ENCODE data around the gene MAP3K12. TPM values are rescaled to one million over a fixed set of nuclear protein-coding genes. Genes with fewer than 3 reads are reported as not detected.
A peak's percentile ranks its signal among the peaks of the same experiment; 100 is the strongest.

MAP3K12 gene
- total and polyA plus RNA-seq, 4 donors = 3.6 to 68.4 (median 32.8) TPM

DNA sequence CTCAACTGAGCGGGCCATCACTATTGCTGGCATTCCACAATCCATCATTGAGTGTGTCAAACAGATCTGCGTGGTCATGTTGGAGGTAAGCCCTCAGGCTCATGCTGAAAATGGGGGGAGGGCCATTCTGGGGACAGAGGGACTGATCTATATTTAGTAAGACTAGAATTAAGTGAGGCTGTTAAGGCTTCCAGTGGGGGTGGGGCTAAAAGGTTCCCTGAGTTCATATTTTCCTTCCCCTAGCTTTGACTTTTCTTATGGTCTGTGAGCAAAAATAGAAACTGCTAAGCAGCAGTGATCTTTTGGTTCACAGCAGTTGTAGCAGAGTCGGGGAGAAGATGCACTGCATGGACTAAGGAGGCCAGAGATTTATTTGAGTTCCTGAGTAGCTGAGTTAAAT is 38.2 kb downstream of the MAP3K12 start:
- DNase-seq = no peak
- H3K36me3 ChIP-seq (ENCODE audit: control insufficient read depth in 1 of 2, insufficient read depth in 2 of 2, low read length in 1 of 2) = peaks cover 18% of the 10 kb centered on the region in 2 donors
- H3K4me3 ChIP-seq (ENCODE audit: low read length in 2 of 2) = no peak overlapping the region
- no peak for ATAC-seq (ENCODE audit: low FRiP score)
- 23 to 25% methylated on average over 3 of the region's 3 CpGs for WGBS, 2 donors
- no peaks in the 10 kb centered on the region for H3K4me1 ChIP-seq (ENCODE audit: control insufficient read depth in 1 of 2, insufficient read depth in 2 of 2, low read length in 2 of 2)
- intact Hi-C loops (cut with DNase I) = no loop called here
- H3K27me3 ChIP-seq (ENCODE audit: control insufficient read depth in 1 of 2, insufficient read depth in 2 of 2, low read length in 1 of 2) = no peaks in the 10 kb centered on the region
- no peaks in the 10 kb centered on the region for H3K9me3 ChIP-seq (ENCODE audit: control insufficient read depth, low read length)
- no peak overlapping the region for H3K27ac ChIP-seq (ENCODE audit: low read depth in 1 of 2, low read length in 2 of 2)

DNA sequence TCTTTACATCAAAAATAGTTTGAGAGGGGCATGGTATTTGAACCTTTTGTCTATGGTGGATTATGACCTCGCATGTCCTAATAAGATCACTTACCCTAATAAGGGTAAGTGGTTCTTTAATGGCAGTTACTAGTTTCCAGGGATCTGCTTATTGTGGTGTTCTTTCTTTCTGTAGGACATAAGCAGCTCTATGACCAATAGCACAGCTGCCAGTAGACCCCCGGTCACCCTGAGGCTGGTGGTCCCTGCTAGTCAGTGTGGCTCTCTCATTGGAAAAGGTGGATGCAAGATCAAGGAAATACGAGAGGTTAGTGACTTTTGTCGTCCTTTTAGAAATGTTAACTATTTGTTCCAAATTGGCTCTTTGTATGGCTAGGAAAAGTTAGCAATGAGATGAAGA is 40.2 kb downstream of the MAP3K12 start:
- Histone ChIP-seq H3K27me3 (ENCODE audit: control insufficient read depth in 1 of 2, insufficient read depth in 2 of 2, low read length in 1 of 2) (no peaks in the 10 kb centered on the region), H3K4me3 (ENCODE audit: low read length in 2 of 2) (no peak overlapping the region), H3K9me3 (ENCODE audit: control insufficient read depth, low read length) (no peaks in the 10 kb centered on the region), H3K27ac (ENCODE audit: low read depth in 1 of 2, low read length in 2 of 2) (no peak overlapping the region), H3K4me1 (ENCODE audit: control insufficient read depth in 1 of 2, insufficient read depth in 2 of 2, low read length in 2 of 2) (peaks cover 0 to 3% of the 10 kb centered on the region in 2 donors), H3K36me3 (ENCODE audit: control insufficient read depth in 1 of 2, insufficient read depth in 2 of 2, low read length in 1 of 2) (peaks cover 9 to 17% of the 10 kb centered on the region in 2 donors)
- 53 to 59% methylated on average over 4 of the region's 4 CpGs for WGBS, 2 donors
- ATAC-seq (ENCODE audit: low FRiP score) (no peak), DNase-seq (no peak)
- intact Hi-C loops (cut with DNase I) = no loop called here

DNA sequence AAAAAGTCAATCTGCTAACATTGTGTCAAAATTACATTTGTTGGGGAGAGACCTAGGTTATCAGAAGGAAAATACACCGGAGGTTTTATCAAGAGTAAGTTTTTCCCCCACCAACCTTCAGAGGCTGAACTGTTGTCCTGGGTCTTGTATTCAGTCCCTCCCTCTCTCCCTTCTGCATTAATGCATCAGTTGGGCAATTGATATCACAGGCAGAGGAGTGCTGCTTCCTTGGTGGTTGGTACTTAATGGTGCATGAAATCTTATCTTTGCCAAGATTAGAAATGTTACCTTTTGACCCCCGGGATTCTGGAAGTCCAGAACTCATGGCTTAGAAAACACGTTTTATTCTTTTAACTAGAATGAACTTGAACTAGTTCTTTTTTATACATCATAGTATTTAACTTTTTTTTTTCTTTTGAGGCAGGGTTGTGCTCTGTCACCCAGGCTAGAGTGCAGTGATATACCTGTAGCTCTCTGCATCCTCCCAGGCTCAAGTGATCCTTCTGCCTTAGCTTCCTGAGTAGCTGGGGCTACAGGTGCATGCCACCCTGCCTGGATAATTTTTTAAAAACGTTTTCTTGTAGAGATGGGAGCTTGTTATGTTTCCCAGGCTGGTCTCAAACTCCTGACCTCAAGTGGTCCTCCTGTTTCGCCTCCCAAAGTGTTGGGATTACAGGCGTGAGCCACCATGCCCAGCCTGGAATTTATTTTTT is 42.4 kb downstream of the MAP3K12 start:
- H3K4me3 ChIP-seq (ENCODE audit: low read length in 2 of 2) = no peak overlapping the region
- no peak overlapping the region for H3K27ac ChIP-seq (ENCODE audit: low read depth in 1 of 2, low read length in 2 of 2)
- H3K9me3 ChIP-seq (ENCODE audit: control insufficient read depth, low read length) = no peaks in the 10 kb centered on the region
- H3K4me1 ChIP-seq (ENCODE audit: control insufficient read depth in 1 of 2, insufficient read depth in 2 of 2, low read length in 2 of 2) = peaks cover 3 to 5% of the 10 kb centered on the region in 2 donors
- ATAC-seq (ENCODE audit: low FRiP score) (no peak), DNase-seq (no peak)
- intact Hi-C loops (cut with DNase I) = no loop called here
- peaks cover 4 to 17% of the 10 kb centered on the region in 2 donors for H3K36me3 ChIP-seq (ENCODE audit: control insufficient read depth in 1 of 2, insufficient read depth in 2 of 2, low read length in 1 of 2)
- H3K27me3 ChIP-seq (ENCODE audit: control insufficient read depth in 1 of 2, insufficient read depth in 2 of 2, low read length in 1 of 2) = no peaks in the 10 kb centered on the region
- 54% methylated on average over 6 of the region's 6 CpGs for WGBS, 2 donors

DNA sequence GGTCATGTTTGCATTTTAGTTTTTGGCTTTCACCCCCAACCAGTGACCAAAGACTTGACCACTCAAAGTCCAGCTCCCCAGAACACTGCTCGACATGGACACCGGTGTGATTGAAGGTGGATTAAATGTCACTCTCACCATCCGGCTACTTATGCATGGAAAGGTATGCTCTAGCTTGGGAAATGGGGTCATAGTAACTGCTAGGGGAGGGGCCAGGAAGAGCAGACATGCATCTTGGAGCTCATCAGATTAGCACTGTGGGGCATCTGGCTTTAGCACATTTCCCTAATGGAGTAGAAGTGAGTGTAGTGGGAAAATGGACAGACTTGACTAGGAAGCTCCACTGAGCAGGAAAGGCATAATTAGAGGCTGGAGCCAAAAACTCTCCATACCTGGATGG is 44.6 kb downstream of the MAP3K12 start:
- Histone ChIP-seq H3K27ac (ENCODE audit: low read depth in 1 of 2, low read length in 2 of 2) (no peak overlapping the region), H3K4me3 (ENCODE audit: low read length in 2 of 2) (no peak overlapping the region), H3K36me3 (ENCODE audit: control insufficient read depth in 1 of 2, insufficient read depth in 2 of 2, low read length in 1 of 2) (peaks cover 4 to 12% of the 10 kb centered on the region in 2 donors), H3K4me1 (ENCODE audit: control insufficient read depth in 1 of 2, insufficient read depth in 2 of 2, low read length in 2 of 2) (peaks cover 3 to 5% of the 10 kb centered on the region in 2 donors), H3K27me3 (ENCODE audit: control insufficient read depth in 1 of 2, insufficient read depth in 2 of 2, low read length in 1 of 2) (no peaks in the 10 kb centered on the region), H3K9me3 (ENCODE audit: control insufficient read depth, low read length) (no peaks in the 10 kb centered on the region)
- intact Hi-C loops (cut with DNase I) = loop anchor here in 1 of 2 donors (5.0 kb wide), 1 partner anchor 33 kb away; no protein-coding TSS in a partner anchor
- DNase-seq (no peak), ATAC-seq (ENCODE audit: low FRiP score) (no peak)
- 51% methylated on average over 3 of the region's 3 CpGs for WGBS, 2 donors

DNA sequence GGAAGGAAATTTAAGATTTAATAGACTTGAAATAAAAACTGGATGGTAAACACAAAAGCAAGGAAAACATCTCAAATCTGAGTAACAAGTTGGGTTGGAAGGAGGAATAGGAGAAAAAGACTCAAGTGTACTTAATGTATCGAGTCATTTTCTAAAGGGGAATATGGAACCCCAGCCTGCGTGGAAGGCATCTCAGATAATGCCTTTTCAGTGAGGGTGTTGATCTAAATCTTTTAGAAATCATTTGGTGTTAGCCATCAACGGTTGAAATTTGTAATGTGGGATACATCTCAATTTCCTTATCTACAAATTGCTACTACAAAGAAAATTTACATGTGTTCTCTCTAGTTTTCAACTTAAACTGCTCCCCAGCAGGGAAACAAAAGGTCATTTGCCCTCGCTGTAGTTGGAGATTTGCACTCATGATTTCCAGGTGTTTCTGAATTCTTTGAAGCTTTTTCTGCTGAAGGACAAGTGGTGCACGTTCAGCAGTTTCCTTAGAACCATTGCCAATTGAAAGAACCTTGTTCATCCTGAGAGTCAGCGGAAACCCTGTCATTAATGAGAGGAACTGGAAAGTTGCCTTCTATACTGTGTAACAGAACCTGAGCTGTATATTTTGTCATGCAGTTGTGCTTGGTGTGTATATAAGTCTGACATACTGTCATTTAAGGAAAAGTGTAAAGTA is 45.2 kb downstream of the MAP3K12 start:
- Histone ChIP-seq H3K4me3 (ENCODE audit: low read length in 2 of 2) (no peak overlapping the region), H3K27ac (ENCODE audit: low read depth in 1 of 2, low read length in 2 of 2) (no peak overlapping the region), H3K9me3 (ENCODE audit: control insufficient read depth, low read length) (no peaks in the 10 kb centered on the region), H3K27me3 (ENCODE audit: control insufficient read depth in 1 of 2, insufficient read depth in 2 of 2, low read length in 1 of 2) (no peaks in the 10 kb centered on the region), H3K36me3 (ENCODE audit: control insufficient read depth in 1 of 2, insufficient read depth in 2 of 2, low read length in 1 of 2) (peaks cover 4 to 11% of the 10 kb centered on the region in 2 donors), H3K4me1 (ENCODE audit: control insufficient read depth in 1 of 2, insufficient read depth in 2 of 2, low read length in 2 of 2) (peaks cover 3 to 5% of the 10 kb centered on the region in 2 donors)
- DNase-seq = no peak
- ATAC-seq (ENCODE audit: low FRiP score) = no peak
- 24 to 26% methylated on average over 6 of the region's 6 CpGs for WGBS, 2 donors
- intact Hi-C loops (cut with DNase I) = loop anchor here (2.0 to 5.0 kb wide), 2 partner anchors 33 to 47 kb away; partner anchors contain the start of gene TARBP2 (in 1 of the 2)

DNA sequence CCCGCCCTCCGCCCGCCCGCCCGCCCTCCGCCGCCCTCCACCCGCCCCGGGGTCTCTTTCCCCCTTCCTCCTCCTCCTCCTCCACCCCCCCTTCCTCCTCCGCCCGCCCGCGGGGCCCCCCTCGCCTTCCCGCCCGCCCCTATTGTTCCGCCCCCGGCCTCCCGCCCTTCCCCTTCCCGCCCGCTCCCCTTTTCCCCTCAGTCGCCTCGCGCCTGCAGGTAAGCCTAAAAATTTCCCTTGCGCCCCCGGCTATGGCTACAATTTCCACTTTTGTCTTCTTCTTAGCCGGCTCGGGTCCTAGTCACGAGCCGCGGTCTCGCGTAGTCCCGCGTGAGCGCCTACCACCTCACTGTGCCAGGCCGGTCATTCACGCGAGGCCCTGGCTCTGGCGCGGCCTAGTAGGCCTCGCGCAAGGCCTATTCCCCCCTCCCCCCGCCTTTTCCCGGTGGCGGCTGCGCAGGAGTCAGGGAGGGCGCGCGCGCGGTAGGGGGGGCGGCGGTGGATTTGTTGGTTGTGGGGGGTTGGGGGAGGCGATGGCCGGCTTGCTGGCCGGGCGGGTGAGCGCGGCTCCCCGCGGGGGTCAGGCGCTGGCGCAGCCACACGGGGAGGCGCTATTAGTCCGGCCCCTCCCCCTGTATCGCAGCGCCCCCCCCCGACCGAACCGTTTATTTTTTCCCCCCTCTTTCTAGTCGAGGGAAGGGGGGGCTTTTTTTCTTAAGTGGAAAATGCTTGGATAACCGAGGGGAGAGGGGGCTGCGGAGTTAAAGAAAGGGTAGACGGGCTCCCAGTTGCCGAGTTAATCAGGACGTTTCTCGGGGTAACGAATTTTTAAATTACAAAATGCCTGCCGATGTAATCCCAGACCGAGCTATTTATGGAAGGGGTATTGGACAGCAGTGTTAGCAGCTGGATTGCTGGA is 46.8 kb downstream of the MAP3K12 start:
- peak; percentile 92 to 95 for DNase-seq
- Histone ChIP-seq H3K4me3 (ENCODE audit: low read length in 2 of 2) (peak overlapping the region; percentile 56 to 88), H3K27me3 (ENCODE audit: control insufficient read depth in 1 of 2, insufficient read depth in 2 of 2, low read length in 1 of 2) (no peaks in the 10 kb centered on the region), H3K27ac (ENCODE audit: low read depth in 1 of 2, low read length in 2 of 2) (peak overlapping the region; percentile 53 to 97), H3K36me3 (ENCODE audit: control insufficient read depth in 1 of 2, insufficient read depth in 2 of 2, low read length in 1 of 2) (peaks cover 4 to 10% of the 10 kb centered on the region in 2 donors), H3K4me1 (ENCODE audit: control insufficient read depth in 1 of 2, insufficient read depth in 2 of 2, low read length in 2 of 2) (peaks cover 3 to 5% of the 10 kb centered on the region in 2 donors), H3K9me3 (ENCODE audit: control insufficient read depth, low read length) (no peaks in the 10 kb centered on the region)
- intact Hi-C loops (cut with DNase I) = loop anchor here (2.0 to 5.0 kb wide), 2 partner anchors 35 to 48 kb away; partner anchors contain the start of gene TARBP2 (in 1 of the 2)
- 0 to 1% methylated on average over 57 to 81 of the region's 82 CpGs for WGBS, 2 donors
- ATAC-seq (ENCODE audit: low FRiP score) = peak; percentile 91

DNA sequence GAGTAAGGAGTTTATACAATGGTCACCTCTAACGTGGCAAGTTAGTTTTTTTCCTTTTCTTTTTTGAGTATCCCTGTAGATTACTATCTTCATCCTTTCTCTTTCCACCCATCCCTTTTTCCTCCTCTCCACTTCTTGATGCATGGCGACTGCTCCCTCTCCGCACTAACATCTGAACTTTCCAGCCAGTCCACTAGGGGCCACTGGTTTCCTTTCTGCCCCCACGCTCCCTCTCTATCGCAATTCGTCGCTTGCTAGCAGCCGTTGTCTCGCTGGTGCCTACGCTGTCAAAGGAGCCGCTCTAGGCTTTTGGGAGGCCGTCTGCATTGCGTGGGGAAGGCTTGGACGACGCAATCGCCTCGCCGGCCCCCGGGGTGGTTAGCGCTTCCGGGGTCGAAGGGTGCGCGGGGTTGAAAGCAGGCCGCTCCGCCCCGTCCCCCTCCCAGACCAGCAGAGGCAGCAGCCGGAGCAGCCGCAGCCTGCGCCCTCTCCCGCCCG is 47.5 kb downstream of the MAP3K12 start, which contains the start of gene PCBP2:
PCBP2 (plus strand) TSS at position 442 of the 498 bp plus-strand sequence. CDS start 2,699 bp downstream, outside the sequence.
- peak; percentile 99 for DNase-seq
- H3K4me1 ChIP-seq (ENCODE audit: control insufficient read depth in 1 of 2, insufficient read depth in 2 of 2, low read length in 2 of 2) = peaks cover 3 to 5% of the 10 kb centered on the region in 2 donors
- 0 to 1% methylated on average over 26 to 32 of the region's 32 CpGs for WGBS, 2 donors
- H3K36me3 ChIP-seq (ENCODE audit: control insufficient read depth in 1 of 2, insufficient read depth in 2 of 2, low read length in 1 of 2) = peaks cover 4 to 5% of the 10 kb centered on the region in 2 donors
- H3K4me3 ChIP-seq (ENCODE audit: low read length in 2 of 2) = peak within 1 kb of the TSS; percentile 56 to 88
- H3K27me3 ChIP-seq (ENCODE audit: control insufficient read depth in 1 of 2, insufficient read depth in 2 of 2, low read length in 1 of 2) = no peaks in the 10 kb centered on the region
- intact Hi-C loops (cut with DNase I) = loop anchor here (2.0 to 5.0 kb wide), 2 partner anchors 36 to 49 kb away; partner anchors contain the start of gene TARBP2 (in 1 of the 2)
- peak; percentile 98 for ATAC-seq (ENCODE audit: low FRiP score)
- H3K9me3 ChIP-seq (ENCODE audit: control insufficient read depth, low read length) = no peaks in the 10 kb centered on the region
- H3K27ac ChIP-seq (ENCODE audit: low read depth in 1 of 2, low read length in 2 of 2) = peak within 1 kb of the TSS; percentile 53 to 97

DNA sequence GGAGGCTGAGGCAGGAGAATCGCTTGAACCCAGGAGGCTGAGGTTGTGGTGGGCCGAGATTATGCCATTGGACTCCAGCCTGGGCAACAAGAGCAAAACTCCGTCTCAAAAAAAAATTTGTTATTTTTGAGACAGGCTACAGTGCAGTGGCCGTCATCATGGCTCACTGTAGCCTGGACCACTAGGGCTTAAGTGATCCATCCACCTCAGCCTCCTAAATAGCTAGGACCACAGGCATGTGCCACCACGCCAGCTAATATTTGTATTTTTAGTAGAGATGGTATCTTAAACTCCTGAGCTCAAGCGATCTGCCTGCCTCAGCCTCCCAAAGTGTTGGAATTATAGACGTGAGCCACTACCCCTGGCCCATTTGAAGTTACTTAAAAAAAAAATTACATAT is 48.3 kb downstream of the MAP3K12 start:
- intact Hi-C loops (cut with DNase I) = loop anchor here in 1 of 2 donors (5.0 kb wide), 1 partner anchor 36 kb away; no protein-coding TSS in a partner anchor
- Histone ChIP-seq H3K27me3 (ENCODE audit: control insufficient read depth in 1 of 2, insufficient read depth in 2 of 2, low read length in 1 of 2) (no peaks in the 10 kb centered on the region), H3K36me3 (ENCODE audit: control insufficient read depth in 1 of 2, insufficient read depth in 2 of 2, low read length in 1 of 2) (peaks cover 3 to 4% of the 10 kb centered on the region in 2 donors), H3K27ac (ENCODE audit: low read depth in 1 of 2, low read length in 2 of 2) (no peak overlapping the region), H3K9me3 (ENCODE audit: control insufficient read depth, low read length) (no peaks in the 10 kb centered on the region), H3K4me3 (ENCODE audit: low read length in 2 of 2) (no peak overlapping the region), H3K4me1 (ENCODE audit: control insufficient read depth in 1 of 2, insufficient read depth in 2 of 2, low read length in 2 of 2) (peaks cover 3 to 5% of the 10 kb centered on the region in 2 donors)
- DNase-seq (no peak), ATAC-seq (ENCODE audit: low FRiP score) (no peak)
- WGBS, 2 donors = 85 to 87% methylated on average over 7 of the region's 7 CpGs

Data from aorta (tissue), 5 donors.